H1 (cell line): ENCODE data around the gene CHPF. TPM values are rescaled to one million over a fixed set of nuclear protein-coding genes. Genes with fewer than 3 reads are reported as not detected.

Experiments used
- CTCF ChIA-PET: fragments of 300-600 bp; sonication (Branson Sonifier 250); formaldehyde crosslinking; loops from one replicate; lab custom pipeline; 2021; ENCODE audit not compliant: partially characterized antibody; lab: Charles Lee
- POLR2A ChIA-PET: fragments of 300-600 bp; sonication (Branson Sonifier 250); formaldehyde crosslinking; loops from one replicate; lab custom pipeline; 2021; ENCODE audit warnings: inconsistent platforms; ENCODE audit not compliant: partially characterized antibody; lab: Charles Lee
- DNase-seq, 2 experiments: peaks; one replicate each; pipeline versions ENCODE4 v3.0.0 to v3.0.0-alpha.2; 2010 to 2022; ENCODE audit warnings: low spot score in 2 of 2, low read depth in 1 of 2, mixed read lengths in 1 of 2
- FAIRE-seq: peaks from 2 replicates; lab custom pipeline; 2011; peaks lifted over from hg19 to GRCh38; lab: Jason Lieb, UNC
- H2AFZ ChIP-seq: 2 replicates; pipeline ENCODE4 v1.8.1; 2012; ENCODE audit warnings: low read length, inconsistent platforms
- H2AK5ac ChIP-seq: 2 replicates; pipeline ENCODE4 v1.6.1; 2013; ENCODE audit warnings: low read depth, low read length
- H2BK120ac ChIP-seq: replicated peaks from 2 replicates; pipeline ENCODE3; 2013; ENCODE audit warnings: low read depth, low read length, inconsistent platforms
- H2BK12ac ChIP-seq: 2 replicates; pipeline ENCODE4 v1.6.1; 2013; ENCODE audit warnings: low read depth, low read length
- H2BK15ac ChIP-seq: 2 replicates; pipeline ENCODE4 v1.6.1; 2013; ENCODE audit warnings: low read length
- H2BK20ac ChIP-seq: 2 replicates; pipeline ENCODE4 v1.6.1; 2013; ENCODE audit warnings: low read length
- H2BK5ac ChIP-seq: 2 replicates; pipeline ENCODE4 v1.6.1; 2013; ENCODE audit warnings: low read depth, low read length
- H3K14ac ChIP-seq: 2 replicates; pipeline ENCODE4 v1.6.1; 2013; ENCODE audit warnings: inconsistent platforms; ENCODE audit not compliant: insufficient read length
- H3K18ac ChIP-seq: 2 replicates; pipeline ENCODE4 v1.6.1; 2013; ENCODE audit warnings: low read length; ENCODE audit errors: extremely low read depth
- H3K23ac ChIP-seq: 2 replicates; pipeline ENCODE4 v1.6.1; 2013; ENCODE audit warnings: inconsistent platforms; ENCODE audit not compliant: insufficient read length
- H3K23me2 ChIP-seq: 2 replicates; pipeline ENCODE4 v1.6.1; 2013; ENCODE audit warnings: low read depth, low read length
- H3K27ac ChIP-seq: 2 replicates; pipeline ENCODE4 v1.6.1; 2011; ENCODE audit warnings: low read depth, low read length, inconsistent platforms
- H3K27me3 ChIP-seq, 4 experiments: replicated peaks in 1 of 4; 1 replicate in 1 of 4; 2 replicates in 3 of 4; pipeline versions ENCODE4 v1.6.1 to v1.8.1; 2011 to 2013; ENCODE audit warnings: low read length in 3 of 4, mild to moderate bottlenecking in 3 of 4, inconsistent platforms in 2 of 4, mixed read lengths in 2 of 4, moderate library complexity in 1 of 4; ENCODE audit not compliant: control insufficient read depth in 3 of 4, insufficient read depth in 3 of 4; ENCODE audit errors: extremely low read depth in 1 of 4
- H3K36me3 ChIP-seq, 4 experiments: 2 replicates each; pipeline versions ENCODE4 v1.6.1 to v1.8.1; 2011 to 2013; ENCODE audit warnings: mild to moderate bottlenecking in 4 of 4, low read length in 3 of 4, moderate library complexity in 2 of 4, control low read depth in 1 of 4, inconsistent platforms in 1 of 4; ENCODE audit not compliant: insufficient read depth in 4 of 4, control insufficient read depth in 2 of 4
- H3K4ac ChIP-seq: replicated peaks from 2 replicates; pipeline ENCODE3; 2013; ENCODE audit warnings: low read length, low read depth, mixed read lengths, inconsistent platforms; ENCODE audit not compliant: insufficient read length
- H3K4me1 ChIP-seq, 4 experiments: replicated peaks in 1 of 4; 1 replicate in 1 of 4; 2 replicates in 3 of 4; pipeline versions ENCODE4 v1.6.1 to v1.8.1; 2011 to 2013; ENCODE audit warnings: low read length in 3 of 4, inconsistent platforms in 2 of 4, mixed read lengths in 1 of 4; ENCODE audit not compliant: insufficient read depth in 4 of 4, control insufficient read depth in 3 of 4
- H3K4me2 ChIP-seq, 2 experiments: 2 replicates each; pipeline versions ENCODE4 v1.6.1 to v1.8.1; 2011 to 2013; ENCODE audit warnings: low read depth in 2 of 2, low read length in 2 of 2, control low read depth in 1 of 2, inconsistent platforms in 1 of 2, mild to moderate bottlenecking in 1 of 2; ENCODE audit not compliant: insufficient read depth in 1 of 2
- H3K4me3 ChIP-seq, 4 experiments: fragments of 200-600, 300-600 bp in 1 of 4; sonication (generic), shearing (Covaris generic), sonication (Bioruptor Twin) in 1 of 4; 2 replicates each; pipeline versions ENCODE4 v1.5.1 to v1.8.1; 2011 to 2016; ENCODE audit warnings: low read length in 4 of 4, low read depth in 3 of 4, control low read depth in 2 of 4, inconsistent platforms in 2 of 4, mild to moderate bottlenecking in 2 of 4, mixed read lengths in 1 of 4, moderate library complexity in 1 of 4; ENCODE audit not compliant: insufficient read depth in 2 of 4; ENCODE audit errors: extremely low read depth in 1 of 4
- H3K56ac ChIP-seq: replicated peaks from 2 replicates; pipeline ENCODE3; 2013; ENCODE audit warnings: low read depth, mild to moderate bottlenecking, mixed read lengths, low read length, inconsistent platforms; ENCODE audit not compliant: insufficient read length
- H3K79me1 ChIP-seq: 2 replicates; pipeline ENCODE4 v1.6.1; 2013; ENCODE audit warnings: low read depth, low read length, control low read depth
- H3K79me2 ChIP-seq, 2 experiments: 2 replicates each; pipeline versions ENCODE4 v1.6.1 to v1.8.1; 2012 to 2013; ENCODE audit warnings: low read length in 2 of 2, mild to moderate bottlenecking in 2 of 2, inconsistent platforms in 1 of 2; ENCODE audit not compliant: insufficient read depth in 2 of 2, control insufficient read depth in 1 of 2
- H3K9ac ChIP-seq, 4 experiments: replicated peaks in 1 of 4; 1 replicate in 1 of 4; 2 replicates in 3 of 4; pipeline versions ENCODE4 v1.6.1 to v1.8.1; 2011 to 2013; ENCODE audit warnings: low read depth in 3 of 4, low read length in 3 of 4, control low read depth in 2 of 4, mild to moderate bottlenecking in 2 of 4, moderate library complexity in 2 of 4, inconsistent platforms in 1 of 4; ENCODE audit errors: extremely low read depth in 1 of 4
- H3K9me3 ChIP-seq, 2 experiments: 2 replicates each; pipeline versions ENCODE4 v1.6.1 to v1.8.1; 2012 to 2013; ENCODE audit warnings: mild to moderate bottlenecking in 2 of 2, moderate library complexity in 2 of 2, control low read depth in 1 of 2, inconsistent platforms in 1 of 2, low read depth in 1 of 2, low read length in 1 of 2, mixed read lengths in 1 of 2; ENCODE audit not compliant: insufficient read depth in 2 of 2
- H4K20me1 ChIP-seq, 2 experiments: replicated peaks in 1 of 2; 2 replicates each; pipeline versions ENCODE3 to v1.8.1; 2011 to 2013; ENCODE audit warnings: inconsistent platforms in 2 of 2, low read length in 2 of 2, mild to moderate bottlenecking in 1 of 2; ENCODE audit not compliant: insufficient read depth in 2 of 2, control insufficient read depth in 1 of 2
- H4K5ac ChIP-seq: 2 replicates; pipeline ENCODE4 v1.6.1; 2013; ENCODE audit warnings: low read length, low read depth, mixed read lengths, inconsistent platforms; ENCODE audit not compliant: insufficient read length
- H4K8ac ChIP-seq: 2 replicates; pipeline ENCODE4 v1.8.0; 2013; ENCODE audit warnings: mild to moderate bottlenecking, moderate library complexity, low read length, inconsistent platforms; ENCODE audit not compliant: insufficient read depth; ENCODE audit errors: extremely low read depth
- H4K91ac ChIP-seq: replicated peaks from 2 replicates; pipeline ENCODE3; 2013; ENCODE audit warnings: low read length, mixed read lengths, inconsistent platforms; ENCODE audit not compliant: insufficient read length
- CEBPB ChIP-seq: IDR thresholded peaks from 2 replicates; pipeline ENCODE4 v1.6.1; 2012; ENCODE audit warnings: low read depth, low read length
- CHD2 ChIP-seq: IDR thresholded peaks from 2 replicates; pipeline ENCODE4 v1.6.1; 2012; ENCODE audit warnings: low read length, improper control_type of control experiment
- SRF ChIP-seq: IDR thresholded peaks from 2 replicates; pipeline ENCODE4 v1.6.1; 2011; ENCODE audit warnings: mild to moderate bottlenecking, low read depth, low read length, moderate library complexity
- USF2 ChIP-seq: IDR thresholded peaks from 2 replicates; pipeline ENCODE4 v1.6.1; 2011; ENCODE audit warnings: low read length, improper control_type of control experiment
- WGBS, 2 experiments: shearing (Covaris generic) in 1 of 2; methylation state at CpG; one replicate each; pipeline versions ENCODE4 v1.1.6 to v1.1.7; 2013 to 2015; ENCODE audit warnings: low lambda C conversion rate in 2 of 2, mixed read lengths in 2 of 2, inconsistent platforms in 1 of 2, low coverage in 1 of 2, missing lambda C conversion rate in 1 of 2; ENCODE audit not compliant: insufficient replicate concordance in 2 of 2, insufficient coverage in 1 of 2, insufficient read length in 1 of 2; ENCODE audit errors: extremely low coverage in 1 of 2, missing lambda C conversion rate in 1 of 2; 5-methylcytosine and 5-hydroxymethylcytosine counted together
- polyA plus RNA-seq, 7 experiments: library from polyadenylated mRNA; depleted of rRNA in 3 of 7; stranded (reverse) in 5 of 7; unstranded in 2 of 7; fragments of >200 nt in 5 of 7; fragments of 200-250 nt in 2 of 7; gene quantifications; 1 replicate in 5 of 7; 2 replicates in 1 of 7; 4 replicates in 1 of 7; pipeline versions ENCODE4 v1.2.1 to v1.2.3, GENCODE V29; 2011 to 2013; ENCODE audit warnings: missing spikeins in 2 of 7, mixed read lengths in 2 of 7
- total RNA-seq: library from RNA; stranded (reverse); fragmentation: NEBNext Ultra II Directional; extraction: Animal tissue kit (Norgen Biotek cat#: 25700); gene quantifications from 2 replicates; pipeline ENCODE4 v1.2.1, GENCODE V29; 2021

Gene CHPF
- total and polyA plus RNA-seq, 2 of the 8 experiments (the other 6 are each of a cell fraction or from before 2014, with no cell fraction given) = 62.9 to 67.3 TPM

- no peak for FAIRE-seq
- no peaks in the 10 kb centered on the region for H3K36me3 ChIP-seq
- H3K14ac ChIP-seq = no peak overlapping the region
- H3K56ac ChIP-seq = no peak overlapping the region
- 0 out of 2 replicates have a peak overlapping the region, but pooled peaks have one; percentile 61 for H2BK20ac ChIP-seq
- H2BK5ac ChIP-seq = no peak overlapping the region
- no peak overlapping the region for H4K91ac ChIP-seq
- no peak overlapping the region for H3K27ac ChIP-seq
- no peak overlapping the region for H2BK120ac ChIP-seq
- peaks cover 2% of the 10 kb centered on the region; the same call in 1 of the 2 replicates for H3K23me2 ChIP-seq
- DNase-seq = no peak
- no peaks in the 10 kb centered on the region; a peak in 1 of 7 replicates for H3K27me3 ChIP-seq
- H2AFZ ChIP-seq = no peak overlapping the region
- H4K8ac ChIP-seq = no peak overlapping the region
- peaks cover 7 to 20% (median 12%) of the 10 kb centered on the region in 4 experiments for H3K4me1 ChIP-seq
- no peak overlapping the region; the same call in 1 of the 2 replicates for H3K18ac ChIP-seq
- H4K5ac ChIP-seq = no peak overlapping the region
- H2BK12ac ChIP-seq = peak overlapping the region; percentile 63; the same call in 1 of the 2 replicates
- ChIA-PET POLR2A (interaction anchor here (0.6 to 18.6 kb wide), 4 partner anchors 9 to 20 kb away, joined by 3 to 293 read pairs (median 22); partner anchors contain the start of gene STK11IP), CTCF (interaction anchor here (1.1 to 5.9 kb wide), 6 partner anchors 16 to 97 kb away, joined by 3 to 51 read pairs (median 6); partner anchors contain the start of gene STK11IP)
- no peak overlapping the region for H3K4me3 ChIP-seq
- no peak overlapping the region for H3K4me2 ChIP-seq
- no peak overlapping the region for H3K9ac ChIP-seq
- peak overlapping the region; percentile 27 for H3K4ac ChIP-seq
- no peaks in the 10 kb centered on the region for H3K79me2 ChIP-seq
- peak overlapping the region; percentile 81 for H2BK15ac ChIP-seq
- H3K9me3 ChIP-seq = no peaks in the 10 kb centered on the region
- no peaks in the 10 kb centered on the region for H4K20me1 ChIP-seq
- no peak for TF ChIP-seq CEBPB
- TF ChIP-seq SRF = no peak
- TF ChIP-seq USF2 = no peak
- no peak for TF ChIP-seq CHD2
- H3K23ac ChIP-seq = no peak overlapping the region
- no peak overlapping the region for H2AK5ac ChIP-seq
- WGBS, 2 experiments = 92% methylated on average over 8 of the region's 8 CpGs; no CpG with 5 or more reads in 1 of the 2 experiments
- H3K79me1 ChIP-seq = no peaks in the 10 kb centered on the region
These were observed 35.4 kb upstream of the CHPF start for GRCh38 chr2:219578811-219579613.
